HG03469 (cell line): ENCODE data around the gene EDA.
"Not testable (repeated sequence)": the region's sequence is repeated elsewhere in the genome, so short reads cannot be mapped to it uniquely, and the experiment has no call there.

ENCODE experiments used
- ATAC-seq: cut with Tn5 transposase; IDR thresholded peaks from one replicate; pipeline ENCODE4 v1.9.1; 2021; ENCODE audit warnings: mild to moderate bottlenecking, moderate library complexity, moderate number of reproducible peaks; ENCODE audit not compliant: unreplicated experiment

Gene EDA

DNA sequence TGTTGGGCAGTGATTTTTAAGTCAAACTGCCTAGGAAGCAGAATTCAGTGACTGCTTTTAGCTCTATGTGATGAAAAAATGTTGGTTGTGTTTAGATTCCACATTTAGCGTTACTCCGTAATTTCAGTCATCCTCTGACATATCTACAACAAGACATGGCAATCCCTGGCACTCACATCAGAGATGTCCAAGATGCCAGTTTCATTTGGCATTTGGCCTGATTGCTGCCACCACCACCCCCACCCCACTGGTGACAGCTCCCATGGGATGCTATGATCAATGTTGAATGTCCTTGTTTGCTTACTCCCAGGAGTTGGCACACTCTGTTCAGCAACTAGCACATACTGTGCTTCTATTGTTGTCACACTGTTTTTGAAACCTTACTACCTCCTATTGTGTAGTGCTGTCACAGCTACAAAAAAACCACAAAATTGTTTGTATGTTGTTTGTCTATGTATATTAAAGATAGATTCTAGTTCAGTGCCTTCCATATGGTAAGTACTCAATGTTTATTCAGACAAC lies 332.4 kb downstream of the EDA start:
- ATAC-seq, result no peak

DNA sequence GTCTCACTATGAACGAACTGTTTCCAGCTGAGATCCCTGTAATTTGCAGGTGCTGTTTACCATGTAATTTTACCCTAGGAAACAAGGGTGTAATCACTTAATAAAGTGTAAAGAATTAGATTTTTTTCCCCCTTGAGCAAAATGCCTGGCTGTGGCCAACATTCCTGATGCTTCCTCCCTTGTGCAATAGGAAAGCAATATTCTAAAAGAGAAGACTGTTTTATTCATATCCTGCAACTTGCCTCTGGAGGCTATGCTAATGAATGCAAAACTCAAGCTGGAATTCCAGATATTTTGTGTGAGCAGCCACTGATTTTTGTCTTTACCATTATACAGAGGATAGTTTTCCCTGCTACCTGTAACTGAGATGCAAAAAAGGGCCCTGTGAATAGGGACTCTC lies 335.8 kb downstream of the EDA start:
- ATAC-seq, result no peak

DNA sequence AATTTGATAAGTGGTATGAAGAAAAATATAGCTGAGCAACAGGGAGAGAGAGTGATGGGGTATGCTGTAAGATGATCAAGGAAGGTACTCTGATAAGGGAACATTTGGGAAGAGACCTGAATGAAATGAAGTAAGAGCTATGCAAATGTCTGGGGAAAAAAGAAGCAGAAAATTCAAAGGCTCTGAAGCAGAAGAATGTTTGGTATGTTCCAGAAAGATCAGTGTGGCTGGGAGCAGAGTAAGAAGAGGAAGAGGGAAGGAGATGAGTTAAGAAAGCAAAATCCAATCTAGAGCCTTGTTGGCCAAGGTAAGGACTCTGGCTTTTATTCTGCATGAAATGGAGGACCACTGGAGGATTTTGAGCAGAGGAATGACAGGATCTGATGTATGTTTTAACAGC lies 343.8 kb downstream of the EDA start:
- ATAC-seq, result no peak

DNA sequence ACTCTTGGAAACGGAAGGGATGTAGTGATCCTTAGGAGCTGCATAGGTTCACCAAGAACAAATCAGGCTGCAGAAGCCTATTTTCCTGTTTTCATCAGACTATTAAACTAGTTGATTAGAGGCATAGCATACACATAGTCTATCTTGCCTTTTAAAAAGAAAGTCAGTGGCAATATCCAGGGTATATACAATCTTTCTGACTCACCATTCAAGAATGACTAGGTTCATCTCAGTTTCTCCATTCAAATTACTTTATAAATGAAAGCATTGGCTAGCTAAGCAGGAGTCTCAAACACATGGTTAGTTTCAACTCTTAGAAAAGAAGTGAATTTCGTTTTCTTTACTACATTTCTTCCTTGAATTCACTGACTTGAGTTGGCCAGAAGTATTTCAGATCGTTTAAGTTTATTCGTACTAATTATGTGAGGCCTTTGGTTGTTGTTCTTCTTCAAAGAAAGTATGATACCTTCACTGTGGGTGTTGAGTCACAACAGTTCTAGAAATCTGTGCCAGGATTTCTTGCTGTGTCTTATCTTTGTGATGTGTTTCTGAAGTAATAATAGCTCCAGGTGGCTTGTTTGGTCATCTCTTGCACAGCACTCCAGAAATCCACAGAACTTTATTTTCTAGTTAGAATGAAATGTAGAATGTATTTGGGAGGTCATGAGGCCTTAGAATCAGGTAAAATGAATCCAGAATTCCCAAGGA lies 345.6 kb downstream of the EDA start:
- ATAC-seq, result no peak

DNA sequence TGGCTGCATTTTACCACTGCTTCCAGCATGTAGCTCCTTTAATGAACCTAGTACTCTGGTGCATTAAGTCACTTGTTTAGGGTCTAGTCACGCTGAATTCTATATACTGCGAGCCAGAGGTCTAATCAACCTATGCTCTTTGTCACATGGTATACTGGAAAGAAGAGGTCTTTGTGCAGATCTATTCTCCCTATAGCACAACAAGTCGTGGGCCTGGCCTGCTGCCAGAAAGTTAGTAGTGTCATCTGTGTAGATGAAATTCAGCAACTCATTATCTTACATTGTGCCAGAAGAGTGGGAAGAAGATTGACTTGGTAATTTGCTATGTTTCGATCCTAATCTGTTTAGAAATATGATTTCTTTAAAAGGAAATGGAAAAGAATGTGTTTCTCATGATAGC lies 353.0 kb downstream of the EDA start:
- no peak for ATAC-seq

DNA sequence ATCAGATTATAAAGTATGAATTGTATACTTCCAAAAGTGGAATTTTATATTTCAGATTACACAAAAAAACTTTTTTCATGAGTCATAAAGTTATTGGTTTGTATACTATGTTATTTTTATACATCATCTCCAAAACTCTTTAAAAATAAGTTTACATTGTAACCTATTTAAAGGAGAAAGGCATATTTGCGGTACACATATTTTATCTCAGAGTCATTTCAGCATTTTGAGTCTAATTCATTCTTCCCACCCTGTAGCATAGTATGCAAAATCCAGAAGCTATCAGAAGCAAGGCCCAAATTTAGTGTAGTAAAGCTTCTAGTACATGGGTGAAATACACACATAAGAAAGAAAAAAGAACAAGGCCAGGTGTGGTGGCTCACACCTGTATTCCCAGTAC lies 353.5 kb downstream of the EDA start:
- ATAC-seq, result no peak

DNA sequence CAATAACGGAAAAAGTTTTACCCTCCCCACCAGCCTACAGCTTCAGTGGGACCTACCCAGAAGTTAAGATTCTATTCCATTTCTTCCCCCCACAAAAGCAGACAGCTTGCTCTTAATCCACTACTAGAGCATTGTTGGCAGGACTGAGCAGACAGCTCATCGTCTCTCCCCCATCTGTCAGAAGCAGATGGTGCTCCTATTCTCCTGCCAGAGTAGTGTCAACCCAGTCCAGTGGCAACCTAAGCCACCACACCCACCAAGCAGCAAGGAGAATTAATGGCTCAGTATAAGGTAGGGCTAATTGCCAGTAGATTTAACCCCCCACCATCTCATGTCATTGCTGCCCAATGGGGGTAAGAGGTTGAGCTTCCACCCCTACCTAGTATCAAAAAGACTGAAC lies 371.8 kb downstream of the EDA start:
- ATAC-seq, result no peak

DNA sequence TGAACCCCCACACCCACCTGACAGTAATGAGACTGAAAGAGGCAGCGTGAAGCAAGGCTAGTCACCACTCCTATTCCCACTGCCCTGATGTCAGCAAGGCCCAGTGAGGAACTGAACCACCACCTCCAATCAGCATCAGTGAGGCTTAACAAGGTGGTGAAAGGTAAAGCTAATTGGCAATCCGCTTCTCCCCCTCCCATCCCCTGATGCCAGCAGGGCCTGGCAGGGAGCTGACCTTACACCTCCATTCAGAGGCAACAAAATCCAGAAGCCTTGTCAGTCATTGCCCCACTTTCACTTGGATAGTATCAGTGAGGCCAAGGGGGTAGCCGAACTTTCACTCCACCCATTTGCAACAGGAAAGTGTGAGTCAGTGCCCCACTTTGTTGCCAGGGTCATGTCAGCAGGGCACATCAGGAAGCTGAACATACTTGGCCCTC lies 373.1 kb downstream of the EDA start:
- ATAC-seq, result no peak

DNA sequence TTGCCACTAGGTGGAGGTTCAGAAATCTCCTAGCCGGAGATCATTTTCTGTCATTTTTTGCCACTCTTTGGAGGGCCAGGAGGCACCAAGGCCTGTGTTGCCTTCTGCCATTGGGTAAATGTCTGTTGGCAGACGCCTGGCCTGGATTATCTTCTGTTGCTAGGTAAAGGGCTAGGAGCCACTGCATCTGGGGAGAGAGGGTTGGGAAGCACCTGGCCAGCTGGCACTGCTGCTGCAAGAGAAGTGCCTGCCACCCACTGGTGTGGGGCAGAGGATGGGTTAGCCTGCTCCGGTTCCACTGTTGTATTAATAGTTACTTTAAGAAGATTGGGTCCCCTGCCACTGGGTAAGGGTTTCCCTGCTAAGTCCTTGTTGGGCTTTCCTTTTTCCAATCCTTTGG lies 375.8 kb downstream of the EDA start:
- ATAC-seq, result no peak

DNA sequence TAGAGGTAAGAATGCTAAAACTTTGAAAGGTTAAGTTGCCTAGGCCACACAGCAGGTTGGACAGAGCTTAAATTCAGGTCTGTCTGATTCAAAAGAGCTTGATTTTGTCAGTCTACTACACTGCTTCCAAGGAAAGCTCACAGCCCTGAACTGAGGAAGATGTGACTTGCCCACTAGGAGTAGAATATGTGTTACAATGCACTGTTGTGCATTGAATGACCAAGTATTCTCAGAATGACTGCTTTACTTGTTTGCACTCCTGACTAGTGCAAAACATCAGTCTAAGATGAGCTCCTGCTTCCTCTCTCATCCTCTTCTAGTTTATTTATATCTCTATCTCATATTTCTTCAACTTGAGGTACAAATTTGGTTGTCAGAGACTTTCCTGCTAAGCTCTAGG lies 377.6 kb downstream of the EDA start:
- ATAC-seq, result no peak

DNA sequence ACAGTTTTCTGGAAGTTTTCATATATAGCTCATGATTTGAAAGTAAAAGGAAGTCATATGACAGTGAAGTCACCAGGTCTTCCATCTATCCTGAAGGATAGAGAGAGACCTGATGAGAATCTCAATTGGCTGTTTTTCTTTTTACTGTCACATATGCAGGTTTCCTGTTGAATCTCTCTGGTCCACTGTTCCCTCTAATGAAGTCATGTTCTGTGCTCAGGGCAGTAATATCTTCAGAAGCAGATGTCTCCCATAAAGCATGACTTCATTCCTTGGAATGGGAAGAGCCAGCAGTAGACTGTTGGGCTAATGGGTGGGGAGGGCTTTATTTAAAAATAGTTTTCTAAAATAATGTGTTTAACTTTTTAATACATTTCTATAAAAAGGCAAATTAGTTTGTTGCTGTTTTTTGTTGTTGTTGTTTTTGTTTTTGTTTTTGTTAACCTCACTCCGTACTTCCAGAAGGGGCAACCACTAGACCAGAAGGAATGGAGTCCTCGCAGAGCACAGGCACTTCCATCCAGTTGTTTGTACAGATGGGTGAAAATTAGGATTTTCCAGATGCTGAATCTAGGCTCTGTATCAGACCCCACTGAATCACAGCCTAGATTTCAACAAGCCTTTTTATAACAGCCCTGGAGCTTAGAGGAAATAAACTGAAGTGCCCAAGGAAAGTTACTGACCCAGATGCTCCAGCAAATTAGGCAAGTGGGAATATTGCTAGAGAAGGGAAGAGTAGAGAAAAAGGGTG lies 379.6 kb downstream of the EDA start:
- no peak for ATAC-seq

DNA sequence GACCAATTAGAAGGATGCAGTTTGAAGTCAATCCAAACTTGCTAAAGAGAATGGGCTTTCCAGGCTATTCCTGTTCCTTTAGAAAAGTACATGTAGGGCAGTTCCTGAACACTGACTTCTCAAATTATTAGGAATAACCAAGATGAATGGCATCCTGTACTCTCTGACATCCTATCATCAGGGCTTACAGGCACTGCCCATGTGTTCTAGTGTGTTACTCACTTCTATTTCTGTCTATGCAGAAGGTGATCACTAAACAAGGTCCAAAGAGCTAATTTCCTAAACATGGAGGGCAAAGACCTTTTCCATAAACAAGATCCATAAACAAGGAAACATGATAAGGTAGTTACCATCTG lies 380.2 kb downstream of the EDA start:
- no peak for ATAC-seq

DNA sequence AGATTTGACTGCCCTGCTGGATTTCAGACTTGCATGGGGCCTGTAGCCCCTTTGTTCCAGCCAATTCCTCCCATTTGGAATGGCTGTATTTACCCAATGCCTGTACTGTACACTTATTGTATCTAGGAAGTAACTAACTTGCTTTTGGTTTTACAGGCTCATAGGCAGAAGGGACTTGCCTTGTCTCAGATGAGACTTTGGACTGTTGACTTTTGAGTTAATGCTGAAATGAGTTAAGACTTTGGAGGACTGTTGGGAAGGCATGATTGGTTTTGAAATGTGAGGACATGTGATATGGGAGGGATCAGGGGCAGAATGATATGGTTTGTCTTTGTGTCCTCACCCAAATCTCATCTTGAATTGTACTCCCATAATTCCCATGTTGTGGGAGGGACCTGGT lies 382.4 kb downstream of the EDA start:
- ATAC-seq, result not testable (repeated sequence)

DNA sequence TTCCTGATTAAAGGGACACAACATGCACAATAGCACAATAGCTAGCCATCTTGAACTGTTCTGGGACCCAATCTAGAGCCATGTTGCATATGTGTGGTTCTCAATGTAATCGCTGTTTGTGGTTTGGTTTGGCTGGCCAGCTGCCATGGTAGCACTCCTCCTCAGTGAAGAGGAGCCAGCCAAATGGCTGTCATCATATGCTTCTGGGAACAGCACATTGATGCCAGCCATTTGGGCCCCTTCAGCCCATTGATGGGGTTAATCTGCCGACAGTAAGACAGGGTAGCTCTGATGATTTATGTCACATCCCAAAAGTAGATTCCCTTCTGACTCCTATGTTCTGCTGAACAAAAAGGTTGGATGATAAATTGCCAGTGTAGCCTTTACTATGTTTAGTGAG lies 385.4 kb downstream of the EDA start:
- no peak for ATAC-seq

DNA sequence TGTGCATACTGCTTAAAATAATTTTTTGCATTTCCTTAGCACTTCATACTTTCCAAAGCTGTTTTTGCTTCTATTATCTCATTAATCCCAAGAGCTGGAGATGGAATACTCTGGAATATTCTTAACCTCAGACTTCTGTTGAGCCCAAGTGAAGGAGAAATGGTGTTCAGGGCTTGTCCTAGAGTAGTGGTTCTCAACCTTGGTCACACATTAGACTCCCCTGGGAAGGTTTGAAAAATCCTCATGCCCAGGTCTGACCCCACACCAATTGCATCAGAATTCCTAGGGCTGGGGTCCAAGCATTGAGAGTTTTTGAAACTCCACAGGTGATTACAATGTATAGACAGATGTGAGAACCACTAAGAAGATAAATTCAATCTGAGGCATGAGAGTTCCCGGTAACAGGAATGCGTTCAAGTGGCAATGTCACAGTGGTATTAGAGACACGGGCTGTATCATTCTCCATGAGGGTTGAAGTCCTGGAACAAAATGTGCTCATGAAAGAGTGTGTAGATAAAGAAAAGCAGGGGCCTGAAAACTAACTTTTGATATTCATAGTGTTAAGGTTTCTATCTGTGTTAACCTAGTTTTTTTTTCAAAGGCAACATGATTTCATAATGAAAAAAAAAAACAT lies 385.9 kb downstream of the EDA start:
- no peak for ATAC-seq

DNA sequence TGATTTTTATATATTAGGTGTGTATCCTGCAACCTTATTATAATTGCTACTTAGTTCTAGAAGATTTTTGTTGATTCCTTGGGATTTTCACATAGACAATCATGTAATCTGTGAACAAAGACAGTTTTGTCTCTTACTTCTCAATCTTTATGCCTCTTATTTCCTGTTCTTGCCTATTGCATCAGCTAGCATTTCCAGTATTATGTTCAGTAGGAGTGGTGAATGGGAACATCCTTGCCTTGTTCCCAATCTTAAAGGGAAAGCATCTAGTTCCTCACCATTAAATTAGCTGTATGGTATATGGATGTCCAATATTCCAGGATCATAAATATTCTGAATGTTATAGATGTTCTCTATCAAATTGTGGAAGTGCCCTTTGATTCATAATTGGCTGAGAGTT lies 392.0 kb downstream of the EDA start:
- ATAC-seq, result no peak

DNA sequence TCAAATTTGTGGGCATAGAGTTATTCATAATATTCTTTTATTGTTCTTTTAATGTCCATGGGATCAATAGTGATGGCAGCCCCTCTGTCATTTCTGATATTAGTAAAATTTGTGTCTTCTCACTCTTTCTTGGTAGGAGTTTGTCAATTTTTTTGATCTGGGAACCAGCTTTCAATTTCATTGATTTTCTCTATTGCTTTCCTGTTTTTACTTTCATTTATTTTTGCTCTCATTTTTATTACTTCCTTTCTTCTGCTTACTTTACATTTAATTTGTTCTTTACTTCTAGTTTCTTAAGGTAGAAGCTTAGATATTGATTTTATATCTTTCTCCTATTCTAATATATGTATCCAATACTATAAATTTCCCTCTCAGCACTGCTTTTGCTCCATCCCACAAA lies 393.1 kb downstream of the EDA start:
- no peak for ATAC-seq

DNA sequence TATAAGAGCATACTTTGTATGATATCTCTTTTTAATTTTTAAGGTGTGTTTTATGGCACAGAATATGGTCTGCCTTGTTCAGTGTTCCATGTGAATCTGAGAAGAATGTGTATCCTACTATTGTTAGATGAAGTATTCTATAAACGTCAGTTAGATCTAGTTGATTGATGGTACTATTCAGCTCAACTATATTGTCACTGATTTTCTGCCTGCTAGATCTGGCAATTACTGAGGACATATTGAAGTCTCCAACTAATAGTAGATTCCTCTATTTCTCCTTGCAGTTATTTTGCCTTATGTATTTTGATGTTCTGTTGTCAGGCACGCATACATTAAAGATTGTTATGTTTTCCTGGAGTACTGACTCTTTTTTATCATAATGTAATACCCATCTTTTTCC lies 394.1 kb downstream of the EDA start:
- ATAC-seq, result no peak

DNA sequence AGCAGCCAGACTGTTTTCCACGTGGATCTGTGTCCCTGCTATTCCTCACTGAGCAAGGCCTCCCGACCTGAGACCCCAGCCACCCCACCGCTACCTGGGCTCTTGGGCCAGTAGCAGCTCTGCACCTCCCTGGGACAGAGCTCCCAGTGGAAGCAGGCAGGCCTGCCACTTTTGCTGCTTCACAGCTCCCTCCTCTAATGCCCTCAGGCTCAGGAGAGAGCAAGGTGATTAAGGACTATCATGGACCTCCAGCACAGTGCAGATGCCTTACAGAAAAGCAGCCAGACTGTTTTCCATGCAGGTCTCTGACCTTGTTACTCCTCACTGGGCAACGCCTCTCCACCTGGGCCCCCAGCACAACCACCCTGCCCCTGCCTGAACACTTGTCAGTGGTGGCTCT lies 396.8 kb downstream of the EDA start:
- no peak for ATAC-seq

DNA sequence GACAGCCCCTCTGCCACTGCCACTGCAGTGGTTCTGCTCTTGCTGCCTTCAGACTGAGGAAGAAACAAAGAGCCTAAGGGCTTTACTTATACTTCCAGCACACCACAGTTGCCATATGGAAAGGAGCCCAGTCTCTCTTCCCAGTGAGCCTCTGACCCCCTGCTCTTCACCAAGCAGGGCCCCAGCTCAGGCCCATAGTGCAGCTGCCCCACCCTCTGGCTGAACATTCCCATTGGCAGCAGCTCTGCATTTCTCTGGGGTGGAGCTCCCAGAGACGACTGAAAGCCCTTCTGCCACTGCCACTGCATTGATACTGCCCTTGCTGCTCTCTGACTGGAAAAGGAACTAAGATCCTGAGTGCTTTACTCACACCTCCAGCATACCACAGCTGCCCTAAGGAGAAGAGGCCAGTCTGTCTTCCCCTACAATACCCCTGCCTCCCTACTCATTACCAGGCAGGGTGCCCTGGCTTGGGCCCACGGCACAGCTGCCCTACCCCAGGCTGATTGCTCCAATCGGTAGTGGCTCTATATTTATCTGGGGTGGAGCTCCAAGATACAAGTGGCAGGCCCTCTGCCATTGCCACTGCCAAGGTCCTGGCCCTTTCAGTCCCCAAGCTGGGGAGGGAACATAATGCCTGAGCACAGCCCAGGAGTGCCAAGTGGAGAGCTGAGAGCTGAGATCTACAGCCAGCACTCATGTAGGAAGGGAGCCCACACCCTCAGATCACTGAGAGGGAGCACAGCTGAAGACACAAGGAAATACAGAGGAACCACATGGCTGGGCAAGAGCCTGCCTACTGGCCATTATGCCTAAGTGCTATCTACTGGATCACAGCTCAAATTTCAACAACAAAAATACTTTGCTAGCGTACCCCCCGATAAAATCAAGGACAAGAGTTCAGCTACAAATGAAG lies 397.8 kb downstream of the EDA start:
- no peak for ATAC-seq

DNA sequence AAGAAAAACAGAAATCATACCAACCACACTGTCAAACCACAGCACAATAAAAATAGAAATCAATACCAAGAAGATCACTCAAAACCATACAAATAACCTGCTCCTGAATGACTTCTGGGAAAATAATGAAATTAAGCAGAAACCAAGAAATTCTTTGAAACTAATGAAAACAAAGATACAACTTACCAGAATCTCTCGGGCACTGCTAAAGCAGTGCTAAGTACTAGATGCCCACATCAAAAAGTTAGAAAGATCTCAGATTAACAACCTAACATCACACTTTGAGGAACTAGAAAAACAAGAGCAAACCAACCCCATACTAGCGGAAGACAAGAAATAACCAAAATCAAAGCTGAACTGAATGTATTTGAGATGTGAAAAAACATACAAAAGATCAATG lies 400.6 kb downstream of the EDA start:
- ATAC-seq, result no peak
